HepG2 (cell line): Measurements from ENCODE around the gene PLXNA4. TPM values are rescaled to one million over a fixed set of nuclear protein-coding genes. Genes with fewer than 3 reads are reported as not detected.
A peak's percentile ranks its signal among the peaks of the same experiment; 100 is the strongest.

Experiments used
- ATAC-seq: fragments of 200-7000 bp; cut with Tn5 transposase; 3 replicates; pipeline ENCODE4 v1.9.1; 2020; ENCODE audit warnings: mild to moderate bottlenecking, moderate library complexity
- BruUV-seq: library from RNA; stranded (reverse); fragments of 400-500 nt; replicated peaks from 2 replicates; lab custom pipeline; 2021; lab: Mats Ljungman, UMichigan
- CTCF ChIA-PET: fragments of 300-600 bp; formaldehyde crosslinking; extraction: SDS; loops from one replicate; lab custom pipeline; 2021; ENCODE audit warnings: low total read pairs, inconsistent platforms, low intra/inter-chr PET ratio; lab: Yijun Ruan, JAX
- POLR2A ChIA-PET: fragments of 350-600 bp; sonication (Branson Sonifier 250); formaldehyde crosslinking; loops from one replicate; lab custom pipeline; 2020; ENCODE audit warnings: antibody characterized with exemption, inconsistent platforms; lab: Yijun Ruan, JAX
- DNase-seq: peaks from one replicate; pipeline ENCODE4 v3.0.0-alpha.2; 2015; ENCODE audit warnings: low spot score
- FAIRE-seq: peaks from 3 replicates; lab custom pipeline; 2011; peaks lifted over from hg19 to GRCh38; lab: Jason Lieb, UNC
- H2AFZ ChIP-seq: one replicate; pipeline ENCODE4 v1.6.1; 2011; ENCODE audit warnings: low read length, inconsistent platforms
- H3K27ac ChIP-seq: fragments of 300-600 bp; 3 replicates; pipeline ENCODE4 v1.8.0; 2011; ENCODE audit warnings: mixed run types, mild to moderate bottlenecking, mixed read lengths, low read length, inconsistent platforms; ENCODE audit not compliant: insufficient read depth; ENCODE audit errors: extremely low read length
- H3K27me3 ChIP-seq, 2 experiments: fragments of 200-600 bp in 1 of 2; 2 replicates in 1 of 2; 3 replicates in 1 of 2; pipeline versions ENCODE4 v1.6.0 to v1.8.0; 2011; ENCODE audit warnings: low read length in 2 of 2, mild to moderate bottlenecking in 2 of 2, moderate library complexity in 2 of 2, inconsistent platforms in 1 of 2; ENCODE audit not compliant: insufficient read depth in 2 of 2, control insufficient read depth in 1 of 2
- H3K36me3 ChIP-seq, 2 experiments: fragments of 200-600 bp in 1 of 2; replicated peaks in 1 of 2; 2 replicates in 1 of 2; 3 replicates in 1 of 2; pipeline versions ENCODE4 v1.5.1 to v1.8.0; 2011; ENCODE audit warnings: low read length in 2 of 2, inconsistent platforms in 1 of 2; ENCODE audit not compliant: insufficient read depth in 2 of 2, control insufficient read depth in 1 of 2
- H3K4me1 ChIP-seq: 2 replicates; pipeline ENCODE4 v1.5.1; 2012; ENCODE audit warnings: low read length, inconsistent platforms; ENCODE audit not compliant: insufficient read depth
- H3K4me2 ChIP-seq: 2 replicates; pipeline ENCODE4 v1.6.0; 2011; ENCODE audit warnings: low read depth, low read length, inconsistent platforms
- H3K4me3 ChIP-seq, 3 experiments: fragments of 200-600 bp in 1 of 3; sonication (generic), shearing (Covaris generic) in 1 of 3; replicated peaks in 1 of 3; 2 replicates each; pipeline ENCODE4 v1.5.1; 2011 to 2016; ENCODE audit warnings: low read length in 3 of 3, inconsistent platforms in 2 of 3, low read depth in 2 of 3, mild to moderate bottlenecking in 2 of 3, control low read depth in 1 of 3, mixed read lengths in 1 of 3; ENCODE audit not compliant: insufficient read depth in 1 of 3
- H3K79me2 ChIP-seq: one replicate; pipeline ENCODE4 v1.6.1; 2011; ENCODE audit warnings: low read length, inconsistent platforms; ENCODE audit not compliant: insufficient read depth
- H3K9ac ChIP-seq: 2 replicates; pipeline ENCODE4 v1.6.0; 2011; ENCODE audit warnings: mild to moderate bottlenecking, low read depth, low read length, inconsistent platforms; ENCODE audit not compliant: insufficient read depth
- H3K9me3 ChIP-seq: 2 replicates; pipeline ENCODE4 v1.5.1; 2012; ENCODE audit warnings: mild to moderate bottlenecking, low read length
- H4K20me1 ChIP-seq: 2 replicates; pipeline ENCODE4 v1.6.0; 2011; ENCODE audit warnings: inconsistent platforms, mild to moderate bottlenecking, low read length, moderate library complexity; ENCODE audit not compliant: insufficient read depth
- ATF7 ChIP-seq, 2 experiments: fragments of 450-650 bp in 1 of 2; sonication (generic) in 1 of 2; formaldehyde crosslinking in 1 of 2; IDR thresholded peaks; 2 replicates each; pipeline versions ENCODE4 v1.4.0 to v1.6.1; 2016 to 2020; ENCODE audit warnings: antibody characterized with exemption in 1 of 2, mild to moderate bottlenecking in 1 of 2, missing genetic modification reagents in 1 of 2
- CBX5 ChIP-seq: sonication (generic); formaldehyde crosslinking; IDR thresholded peaks from 2 replicates; pipeline ENCODE4 v1.4.0; 2020; ENCODE audit warnings: missing genetic modification reagents, borderline replicate concordance
- ETV6 ChIP-seq: sonication (generic); formaldehyde crosslinking; conservative IDR thresholded peaks from 2 replicates; pipeline ENCODE4 v1.4.0; 2020; ENCODE audit warnings: missing genetic modification reagents
- FOXA3 ChIP-seq: IDR thresholded peaks from 2 replicates; pipeline ENCODE4 v1.6.1; 2016; ENCODE audit warnings: missing genetic modification reagents, missing compliant biosample characterization
- HDAC6 ChIP-seq: fragments of 200-600 bp; sonication (generic); IDR thresholded peaks from 2 replicates; pipeline ENCODE4 v1.7.0; 2017; ENCODE audit warnings: mild to moderate bottlenecking, antibody characterized with exemption, low read length, low read depth
- MAFF ChIP-seq: IDR thresholded peaks from 2 replicates; pipeline ENCODE4 v1.6.1; 2011; ENCODE audit warnings: low read depth, low read length, improper control_type of control experiment
- RFXANK ChIP-seq: IDR thresholded peaks from 2 replicates; pipeline ENCODE4 v1.6.1; 2016
- TAF1 ChIP-seq: sonication (generic); formaldehyde crosslinking; IDR thresholded peaks from 2 replicates; pipeline ENCODE4 v1.4.0; 2020; ENCODE audit warnings: missing genetic modification reagents
- THYN1 ChIP-seq: sonication (generic); formaldehyde crosslinking; IDR thresholded peaks from 2 replicates; pipeline ENCODE4 v1.8.1; 2023; ENCODE audit warnings: low read depth, mild to moderate bottlenecking, moderate library complexity, missing genetic modification reagents, borderline replicate concordance
- ZNF224 ChIP-seq: sonication (generic); formaldehyde crosslinking; IDR thresholded peaks from 2 replicates; pipeline ENCODE4 v1.5.0; 2020; ENCODE audit warnings: mild to moderate bottlenecking, missing genetic modification reagents
- ZNF235 ChIP-seq: sonication (generic); formaldehyde crosslinking; IDR thresholded peaks from 2 replicates; pipeline ENCODE4 v1.8.1; 2023; ENCODE audit warnings: mild to moderate bottlenecking, missing genetic modification reagents, borderline replicate concordance
- ZNF30 ChIP-seq: sonication (generic); formaldehyde crosslinking; IDR thresholded peaks from 2 replicates; pipeline ENCODE4 v1.5.0; 2020; ENCODE audit warnings: mild to moderate bottlenecking, missing genetic modification reagents
- ZNF317 ChIP-seq: sonication (generic); formaldehyde crosslinking; IDR thresholded peaks from 2 replicates; pipeline ENCODE4 v1.5.0; 2020; ENCODE audit warnings: mild to moderate bottlenecking, missing genetic modification reagents
- ZNF7 ChIP-seq: IDR thresholded peaks from 2 replicates; pipeline ENCODE4 v1.6.1; 2016; ENCODE audit warnings: missing biosample characterization, missing genetic modification reagents
- ZNF747 ChIP-seq: sonication (generic); formaldehyde crosslinking; IDR thresholded peaks from 2 replicates; pipeline ENCODE4 v1.8.1; 2023; ENCODE audit warnings: missing genetic modification reagents, mild to moderate bottlenecking, borderline replicate concordance
- ZSCAN21 ChIP-seq: sonication (generic); formaldehyde crosslinking; IDR thresholded peaks from 2 replicates; pipeline ENCODE4 v1.8.0; 2022; ENCODE audit warnings: mild to moderate bottlenecking, missing genetic modification reagents, moderate library complexity, borderline replicate concordance
- WGBS: methylation state at CpG from one replicate; pipeline ENCODE4 v1.1.6; 2017; ENCODE audit warnings: low lambda C conversion rate; 5-methylcytosine and 5-hydroxymethylcytosine counted together
- in situ Hi-C: cut with HindIII; loops from 2 replicates; pipeline ENCODE4 v1.10.0; 2017; ENCODE audit warnings: low pct_unique_long_range_greater_than_20kb; ENCODE audit not compliant: extremely low pct_ligation_motif_present
- intact Hi-C: fragments of 100-400 bp; cut with micrococcal nuclease; formaldehyde crosslinking; loops from one replicate; pipeline ENCODE4 v1.10.0; 2022; ENCODE audit not compliant: unreplicated experiment
- polyA plus RNA-seq, 8 experiments: library from polyadenylated mRNA; depleted of rRNA in 3 of 8; stranded (reverse) in 7 of 8; unstranded in 1 of 8; fragments of >200 nt; fragmentation: Illumina TruSeq in 4 of 8; extraction: Trizol in 4 of 8; gene quantifications; 2 replicates each; pipeline versions ENCODE4 v1.2.1 to v1.2.3, GENCODE V29; 2011 to 2016; ENCODE audit warnings: low read depth in 4 of 8, missing spikeins in 1 of 8, mixed read lengths in 1 of 8; ENCODE audit not compliant: insufficient read depth in 1 of 8
- total RNA-seq, 5 experiments: library from RNA; depleted of rRNA; stranded (reverse); fragments of >200 nt; fragmentation: Illumina TruSeq; extraction: Trizol; gene quantifications; 2 replicates each; pipeline ENCODE4 v1.2.3, GENCODE V29; 2016; ENCODE audit warnings: low read depth in 1 of 5
- TF ChIP-seq, protein P1 (sequence below): sonication (generic); formaldehyde crosslinking; IDR thresholded peaks from 2 replicates; pipeline ENCODE4 v1.4.0; 2020; ENCODE audit warnings: missing genetic modification reagents

PLXNA4 gene
- total and polyA plus RNA-seq, 2 of the 13 experiments (the other 11 are each of a cell fraction or from before 2014, with no cell fraction given), result 0.01 to 0.04 TPM

DNA sequence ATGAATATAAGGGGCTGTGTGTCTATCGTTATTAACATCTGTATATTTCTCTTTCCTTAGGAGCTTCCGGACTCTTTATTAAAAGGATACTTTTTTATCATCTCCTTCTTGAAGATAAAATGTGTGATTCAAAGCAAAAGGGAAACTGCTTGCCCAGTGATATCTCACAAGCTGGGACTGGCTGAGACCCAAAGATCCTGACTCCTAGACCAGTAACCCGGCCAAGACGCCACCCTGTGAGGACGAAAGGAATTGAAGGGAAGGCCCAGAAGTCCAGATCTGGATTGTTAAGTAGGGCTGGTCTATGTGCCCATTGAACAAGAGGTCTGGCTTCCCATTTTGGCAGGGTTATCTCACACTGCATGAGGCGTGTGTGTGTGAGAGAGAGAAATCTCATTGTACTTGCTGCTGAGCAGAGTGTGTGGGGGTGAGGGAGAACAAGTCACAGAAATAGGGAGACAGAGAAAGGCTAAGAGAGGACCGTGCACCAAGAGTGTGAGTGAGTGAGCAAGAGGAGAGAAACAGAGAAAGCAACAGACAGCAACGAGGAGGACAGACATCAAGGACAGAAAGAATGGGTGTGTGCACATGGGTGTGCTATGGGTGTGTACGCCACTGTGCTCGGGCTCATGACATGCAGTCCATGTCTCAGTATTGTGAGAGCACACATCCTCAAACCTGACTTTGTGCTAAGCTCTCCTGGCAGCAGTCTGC is 75.4 kb downstream of the PLXNA4 start:
- BruUV-seq, result no TSS peak
- no peak overlapping the region for H3K9ac ChIP-seq
- 10% methylated on average over 10 of the region's 10 CpGs for WGBS
- H2AFZ ChIP-seq, result no peak overlapping the region
- H4K20me1 ChIP-seq, result no peaks in the 10 kb centered on the region
- intact Hi-C loops, result no loop called here
- TF ChIP-seq ZNF224 (CRISPR knock-in tag) (no peak), TAF1 (CRISPR knock-in tag) (no peak)
- H3K79me2 ChIP-seq, result no peaks in the 10 kb centered on the region
- H3K4me2 ChIP-seq, result no peak overlapping the region
- POLR2A ChIA-PET, result no interaction called here
- no peak overlapping the region for H3K4me3 ChIP-seq
- FAIRE-seq (no peak), DNase-seq (no peak), ATAC-seq (peak; percentile 28; the same call in 1 of the 3 replicates)
- H3K9me3 ChIP-seq, result no peaks in the 10 kb centered on the region
- CTCF ChIA-PET, result no interaction called here
- H3K27me3 ChIP-seq, result peaks cover 0 to 15% of the 10 kb centered on the region in 2 experiments; a peak in 3 of 5 replicates
- in situ Hi-C loops, result no loop called here
- no peaks in the 10 kb centered on the region for H3K36me3 ChIP-seq
- H3K27ac ChIP-seq, result no peak overlapping the region
- no peaks in the 10 kb centered on the region for H3K4me1 ChIP-seq

DNA sequence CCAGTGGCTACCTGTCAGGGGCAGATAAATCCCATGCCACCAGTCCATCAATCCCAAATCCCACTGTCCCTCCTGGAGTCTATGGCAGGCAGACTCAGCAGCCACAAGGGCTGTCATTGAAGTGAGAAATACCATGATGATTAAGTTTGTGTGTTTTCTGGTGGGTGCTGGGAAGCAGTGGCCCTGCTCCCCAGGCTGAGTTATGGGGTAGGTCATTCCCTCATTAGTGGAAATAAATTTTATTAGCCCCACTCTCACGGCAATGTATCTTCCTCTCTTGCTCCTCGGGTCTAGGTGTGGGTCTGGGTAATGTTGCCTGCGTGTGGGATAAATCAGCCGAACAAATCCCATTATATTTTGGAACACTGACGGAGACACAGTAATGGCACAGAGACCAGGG is 76.8 kb downstream of the PLXNA4 start:
- BruUV-seq, result no TSS peak
- CTCF ChIA-PET, result no interaction called here
- FAIRE-seq (no peak), ATAC-seq (no peak)
- no peaks in the 10 kb centered on the region for H4K20me1 ChIP-seq
- no peaks in the 10 kb centered on the region for H3K79me2 ChIP-seq
- in situ Hi-C loops, result no loop called here
- no peak overlapping the region for H3K4me3 ChIP-seq
- H3K36me3 ChIP-seq, result no peaks in the 10 kb centered on the region
- H3K27ac ChIP-seq, result no peak overlapping the region
- no peak for TF ChIP-seq MAFF
- TF ChIP-seq ETV6 (CRISPR knock-in tag), result no peak
- no peak for TF ChIP-seq ZNF30 (CRISPR knock-in tag)
- no peak for TF ChIP-seq CBX5 (CRISPR knock-in tag)
- no peak for TF ChIP-seq HDAC6
- no peak for TF ChIP-seq ZNF317 (CRISPR knock-in tag)
- TF ChIP-seq ZNF747, result no peak
- no peak for TF ChIP-seq ATF7 (IDR thresholded peaks at IDR 0.05)
- no peak for TF ChIP-seq ATF7 (CRISPR knock-in tag; IDR thresholded peaks at IDR 0.05)
- TF ChIP-seq ZSCAN21 (CRISPR knock-in tag), result no peak
- TF ChIP-seq ZNF7 (CRISPR knock-in tag), result no peak
- no peak for TF ChIP-seq RFXANK (CRISPR knock-in tag)
- TF ChIP-seq FOXA3 (CRISPR knock-in tag), result no peak
- TF ChIP-seq, protein P1, sequence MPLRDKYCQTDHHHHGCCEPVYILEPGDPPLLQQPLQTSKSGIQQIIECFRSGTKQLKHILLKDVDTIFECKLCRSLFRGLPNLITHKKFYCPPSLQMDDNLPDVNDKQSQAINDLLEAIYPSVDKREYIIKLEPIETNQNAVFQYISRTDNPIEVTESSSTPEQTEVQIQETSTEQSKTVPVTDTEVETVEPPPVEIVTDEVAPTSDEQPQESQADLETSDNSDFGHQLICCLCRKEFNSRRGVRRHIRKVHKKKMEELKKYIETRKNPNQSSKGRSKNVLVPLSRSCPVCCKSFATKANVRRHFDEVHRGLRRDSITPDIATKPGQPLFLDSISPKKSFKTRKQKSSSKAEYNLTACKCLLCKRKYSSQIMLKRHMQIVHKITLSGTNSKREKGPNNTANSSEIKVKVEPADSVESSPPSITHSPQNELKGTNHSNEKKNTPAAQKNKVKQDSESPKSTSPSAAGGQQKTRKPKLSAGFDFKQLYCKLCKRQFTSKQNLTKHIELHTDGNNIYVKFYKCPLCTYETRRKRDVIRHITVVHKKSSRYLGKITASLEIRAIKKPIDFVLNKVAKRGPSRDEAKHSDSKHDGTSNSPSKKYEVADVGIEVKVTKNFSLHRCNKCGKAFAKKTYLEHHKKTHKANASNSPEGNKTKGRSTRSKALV, result no peak
- no peak for TF ChIP-seq ZNF235 (CRISPR knock-in tag)
- TF ChIP-seq THYN1 (CRISPR knock-in tag), result no peak
- TF ChIP-seq, all 625 proteins: peak for 0
- Histone ChIP-seq H3K9ac (no peak overlapping the region), H3K4me2 (no peak overlapping the region), H2AFZ (no peak overlapping the region), H3K9me3 (no peaks in the 10 kb centered on the region), H3K27me3 (peaks cover 0 to 2% of the 10 kb centered on the region in 2 experiments; a peak in 2 of 5 replicates), H3K4me1 (no peaks in the 10 kb centered on the region)
- no peak for DNase-seq
- POLR2A ChIA-PET, result no interaction called here
- intact Hi-C loops, result no loop called here
- 28% methylated on average over 5 of the region's 5 CpGs for WGBS
